NOMO-1 treated with dmso at 0.1 percent for 144 hours (cell line): ENCODE results near the gene AKIRIN1.
A peak's percentile ranks its signal among the peaks of the same experiment; 100 is the strongest.
"Not testable (repeated sequence)": the region's sequence is repeated elsewhere in the genome, so short reads cannot be mapped to it uniquely, and the experiment has no call there.

ENCODE experiments used
- DNase-seq: peaks from one replicate; lab custom pipeline; 2025; ENCODE audit not compliant: unreplicated experiment; lab: John Stamatoyannopoulos, UW

AKIRIN1 gene

GRCh38 chr1:38994196-38994595 is 3.1 kb downstream of the AKIRIN1 start:
- DNase-seq = no peak

GRCh38 chr1:38997034-38997900 is 6.2 kb downstream of the AKIRIN1 start:
- DNase-seq = no peak

- no peak for DNase-seq
Observed at GRCh38 chr1:38997901-38998190, 6.8 kb downstream of the AKIRIN1 start.

GRCh38 chr1:39001516-39002421 is 10.7 kb downstream of the AKIRIN1 start:
- no peak for DNase-seq

GRCh38 chr1:39003281-39003680 is 12.2 kb downstream of the AKIRIN1 start:
- DNase-seq = no peak

- no peak for DNase-seq
Observed at GRCh38 chr1:39003794-39004193, 12.7 kb downstream of the AKIRIN1 start.

- DNase-seq = no peak
Observed at GRCh38 chr1:39006287-39006686, 15.2 kb downstream of the AKIRIN1 start.

- no peak for DNase-seq
Observed at GRCh38 chr1:39006726-39007645, 15.9 kb downstream of the AKIRIN1 start.

- not testable (repeated sequence) for DNase-seq
Observed at GRCh38 chr1:39014956-39015355, 23.9 kb downstream of the AKIRIN1 start.

GRCh38 chr1:39016604-39017171 is 25.6 kb downstream of the AKIRIN1 start:
- DNase-seq = no peak

GRCh38 chr1:39017266-39017665 is 26.2 kb downstream of the AKIRIN1 start:
- DNase-seq = no peak

- not testable (repeated sequence) for DNase-seq
Observed at GRCh38 chr1:39020494-39020893, 29.4 kb downstream of the AKIRIN1 start.

- no peak for DNase-seq
Observed at GRCh38 chr1:39021426-39021825, 30.4 kb downstream of the AKIRIN1 start.

GRCh38 chr1:39023140-39023539 is 32.1 kb downstream of the AKIRIN1 start:
- no peak for DNase-seq

GRCh38 chr1:39026051-39026865 is 35.2 kb downstream of the AKIRIN1 start, which contains the start of gene NDUFS5:
Gene NDUFS5 (plus strand): TSS chr1:39026350. CDS start chr1:39028725, 2,375 bp downstream.
- DNase-seq = peak; percentile 78

- no peak for DNase-seq
Observed at GRCh38 chr1:39026866-39027507, 35.9 kb downstream of the AKIRIN1 start.

- no peak for DNase-seq
Observed at GRCh38 chr1:39034114-39034654, 43.1 kb downstream of the AKIRIN1 start.

GRCh38 chr1:39036678-39037077 is 45.6 kb downstream of the AKIRIN1 start:
- no peak for DNase-seq

GRCh38 chr1:39043513-39043912 is 52.4 kb downstream of the AKIRIN1 start:
- peak; percentile 19 for DNase-seq
